SIG-M5 treated with dmso at 0.1 percent for 504 hours (cell line): Measurements from ENCODE around the gene SH2D1A.

Experiments
- DNase-seq: peaks from one replicate; lab custom pipeline; 2025; ENCODE audit not compliant: unreplicated experiment; lab: John Stamatoyannopoulos, UW

The SH2D1A gene

GRCh38 chrX:124415115-124415800, 68.9 kb downstream of the SH2D1A start:
- DNase-seq, result peak; percentile 51

GRCh38 chrX:124421898-124422655, 75.7 kb downstream of the SH2D1A start:
- DNase-seq, result no peak
